GM04504 (cell line): ENCODE data around the gene A2M.

Source experiments
- DNase-seq: peaks from one replicate; pipeline ENCODE4 v3.0.0-alpha.2; 2012; ENCODE audit warnings: low read depth

The A2M gene

DNA sequence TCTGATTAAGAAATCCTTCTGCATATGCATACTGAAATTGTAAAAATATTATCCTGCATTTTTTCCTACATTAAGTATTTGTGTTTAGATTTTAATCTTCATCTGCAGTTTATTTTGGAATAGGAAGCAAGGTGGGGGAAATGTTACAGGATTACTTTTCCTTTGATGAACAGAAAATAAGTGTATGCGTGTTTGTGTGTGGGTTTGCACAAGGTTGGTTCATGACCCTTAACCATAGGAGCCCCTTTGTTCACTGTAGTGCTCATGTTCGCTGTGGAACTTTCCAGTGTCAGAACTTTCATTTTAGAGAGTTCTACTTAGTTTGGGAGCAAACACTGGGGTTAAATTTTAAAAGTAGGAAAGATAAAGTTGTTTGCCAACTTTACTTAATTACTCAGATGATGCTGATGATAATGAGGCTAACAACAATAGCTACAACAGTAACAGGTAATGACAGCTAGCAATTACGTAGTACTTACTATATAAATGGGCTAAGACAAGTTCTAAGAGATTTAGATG lies 6.4 kb upstream of the A2M start:
- DNase-seq, result no peak

DNA sequence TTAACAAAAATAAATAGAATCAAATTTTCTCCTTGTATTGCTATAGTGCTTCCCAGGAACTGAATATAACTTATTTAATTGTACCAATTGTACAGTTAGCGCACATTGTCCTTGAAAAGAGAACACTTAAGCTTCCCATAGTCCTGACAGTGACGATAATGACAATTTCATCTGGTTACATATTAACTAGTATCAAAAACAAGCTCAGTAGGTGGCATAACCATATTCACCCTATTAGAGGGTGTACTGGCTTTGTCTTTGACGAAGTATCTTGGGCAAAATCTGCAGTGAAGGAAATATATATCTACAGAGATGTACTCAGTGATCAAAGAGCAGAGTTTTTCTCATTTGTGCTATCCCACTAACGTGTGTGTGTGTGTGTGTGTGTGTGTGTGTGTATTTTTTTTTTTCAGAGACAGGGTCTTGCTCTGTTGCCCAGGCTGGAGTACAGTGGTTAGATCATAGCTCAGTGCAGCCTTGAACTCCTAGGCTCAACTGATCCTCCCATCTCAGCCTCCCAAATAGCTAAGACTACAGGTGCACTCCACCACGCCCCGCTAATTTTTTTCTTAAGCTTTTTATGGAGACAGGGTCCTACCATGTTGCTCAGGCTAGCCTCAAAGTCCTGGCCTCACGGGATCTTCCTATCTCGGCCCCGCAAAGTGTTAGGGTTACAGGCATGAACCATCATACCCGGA lies 4.9 kb upstream of the A2M start:
- no peak for DNase-seq

DNA sequence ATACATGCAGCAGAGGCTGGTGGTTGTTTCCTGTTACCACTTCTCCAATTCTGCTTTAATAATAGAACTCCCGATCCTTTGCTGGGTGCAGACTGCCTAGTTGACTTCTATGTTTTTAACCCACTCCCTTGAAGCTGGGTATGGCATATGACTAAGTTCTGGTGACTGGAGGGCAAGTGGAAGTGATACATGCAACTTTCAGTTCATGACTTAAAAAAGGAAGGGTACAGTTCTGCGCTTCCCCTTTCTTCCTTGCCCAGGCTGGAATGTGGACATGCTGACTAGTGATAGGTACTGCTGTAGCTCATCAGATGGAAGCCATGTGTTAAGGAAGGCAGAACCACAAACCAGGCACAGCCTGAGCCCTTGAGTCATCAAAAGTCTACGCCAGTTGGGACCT lies 2.4 kb upstream of the A2M start:
- no peak for DNase-seq

DNA sequence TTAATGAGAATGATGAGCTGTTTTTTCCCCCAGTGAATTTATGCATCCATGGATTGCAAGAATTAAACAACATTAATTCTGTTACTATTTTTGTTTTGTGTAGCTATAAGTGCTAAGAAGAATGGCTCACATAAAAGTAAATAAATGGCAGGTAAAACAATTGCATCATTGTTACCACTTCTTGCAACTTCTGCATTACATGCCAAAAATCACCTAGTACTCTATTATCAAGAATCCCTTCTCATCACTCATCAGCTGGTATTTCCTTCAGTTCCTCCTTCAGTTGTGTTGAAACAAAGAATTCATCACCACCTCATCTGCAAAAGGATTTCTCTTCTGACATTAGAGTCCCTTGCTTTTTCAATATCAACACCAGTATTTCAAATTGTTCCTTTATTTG lies 773 bp downstream of the A2M start:
- no peak for DNase-seq

DNA sequence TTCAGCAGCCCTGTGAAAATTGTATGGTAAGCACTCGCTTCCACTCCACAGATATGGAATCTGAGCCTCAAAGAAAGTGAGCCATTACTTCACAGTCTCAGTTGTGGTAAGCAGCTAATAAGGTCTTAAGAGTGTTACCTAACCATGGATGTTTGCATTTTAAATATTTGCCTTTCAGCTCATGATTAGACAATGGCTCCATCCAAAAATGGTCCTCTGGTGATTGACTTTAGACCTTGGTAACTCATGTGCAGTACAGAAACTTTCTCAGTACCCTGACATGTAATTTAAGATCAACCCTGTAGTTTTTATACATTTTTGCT lies 1.8 kb downstream of the A2M start:
- DNase-seq, result no peak

DNA sequence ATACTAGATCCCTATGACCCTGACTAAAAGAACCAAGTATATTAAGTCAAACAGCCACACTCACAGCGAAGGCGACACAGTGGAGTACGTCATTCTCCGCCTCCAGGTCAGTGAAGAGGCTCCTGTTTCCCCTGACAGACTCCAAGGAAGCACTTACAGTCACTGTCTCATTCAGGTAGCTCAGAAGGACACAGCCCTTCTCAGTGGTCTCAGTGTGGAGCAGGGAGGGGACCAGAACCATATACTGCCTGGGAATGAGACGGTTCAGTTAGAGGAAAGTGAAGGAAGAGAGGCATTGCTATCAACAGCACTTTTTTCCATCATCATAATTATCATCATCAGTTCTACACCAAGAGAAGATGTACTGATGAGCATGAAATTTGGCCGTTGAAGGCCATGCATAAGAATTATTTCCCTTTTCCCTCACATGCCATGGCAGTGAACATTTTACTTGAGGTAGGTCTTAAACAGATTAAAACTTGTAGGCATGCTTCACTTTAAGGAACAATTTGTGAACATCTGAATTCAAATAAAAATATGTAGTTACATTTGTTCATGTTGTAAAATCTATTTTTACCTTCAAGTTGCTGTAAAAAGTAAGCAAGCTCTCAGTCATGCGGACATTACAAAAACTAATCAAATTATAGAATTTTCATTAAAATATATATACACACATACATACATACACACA lies 2.3 kb downstream of the A2M start:
- no peak for DNase-seq

DNA sequence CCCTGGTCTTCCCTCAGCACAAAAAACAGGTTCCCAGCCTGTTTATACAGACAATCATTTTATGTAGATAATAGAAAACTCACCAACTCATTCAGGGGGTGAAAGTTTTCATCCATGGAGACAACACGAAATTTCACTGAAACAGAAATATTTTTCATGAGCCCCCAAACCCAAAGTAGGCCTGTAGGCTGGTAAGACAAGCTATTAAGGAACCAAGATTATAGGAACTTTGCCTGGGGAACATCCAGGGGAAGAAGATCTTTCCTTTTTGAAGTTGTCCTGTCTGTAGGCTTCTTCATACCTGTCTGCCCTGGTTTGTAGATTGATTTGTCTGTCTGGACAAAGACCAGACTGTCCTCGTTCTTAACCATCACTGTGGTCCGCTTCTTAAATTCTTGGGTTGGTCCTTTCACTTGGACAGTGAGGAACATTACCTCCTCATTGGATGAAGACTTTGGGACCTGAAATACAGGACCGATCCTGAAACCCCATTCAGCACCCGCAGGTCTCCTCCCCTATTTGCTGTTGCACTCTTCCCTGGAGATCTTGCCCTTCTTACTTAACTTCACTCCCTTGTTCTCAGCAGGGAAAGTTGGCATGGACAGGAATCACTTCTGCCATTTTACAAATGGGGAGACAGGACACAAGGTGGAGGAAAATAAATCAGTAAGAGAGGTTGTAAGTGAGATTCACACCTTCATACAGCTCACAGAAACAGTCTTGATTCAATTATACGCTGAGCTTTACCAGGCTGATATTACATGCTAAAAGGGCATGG lies 3.5 kb downstream of the A2M start:
- DNase-seq, result no peak

DNA sequence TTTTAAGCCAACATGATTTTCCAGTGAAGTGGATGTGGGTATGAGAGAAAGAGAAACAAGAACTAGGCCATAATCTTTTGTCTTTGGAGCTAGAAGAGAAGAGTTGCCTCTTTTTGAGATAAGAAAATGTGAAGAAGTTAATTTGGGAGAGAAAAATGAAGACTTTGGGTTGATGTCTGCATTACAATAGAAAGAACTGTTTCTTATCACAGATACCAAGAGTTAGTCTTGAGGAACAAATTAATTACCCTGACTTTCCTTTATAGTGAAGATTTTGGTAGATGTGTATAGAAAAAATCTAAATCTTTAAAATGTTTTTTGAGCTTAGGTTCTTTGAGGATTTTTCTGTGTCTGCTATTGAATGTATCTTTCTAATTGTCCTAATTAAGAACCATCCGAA lies 4.2 kb downstream of the A2M start:
- no peak for DNase-seq

DNA sequence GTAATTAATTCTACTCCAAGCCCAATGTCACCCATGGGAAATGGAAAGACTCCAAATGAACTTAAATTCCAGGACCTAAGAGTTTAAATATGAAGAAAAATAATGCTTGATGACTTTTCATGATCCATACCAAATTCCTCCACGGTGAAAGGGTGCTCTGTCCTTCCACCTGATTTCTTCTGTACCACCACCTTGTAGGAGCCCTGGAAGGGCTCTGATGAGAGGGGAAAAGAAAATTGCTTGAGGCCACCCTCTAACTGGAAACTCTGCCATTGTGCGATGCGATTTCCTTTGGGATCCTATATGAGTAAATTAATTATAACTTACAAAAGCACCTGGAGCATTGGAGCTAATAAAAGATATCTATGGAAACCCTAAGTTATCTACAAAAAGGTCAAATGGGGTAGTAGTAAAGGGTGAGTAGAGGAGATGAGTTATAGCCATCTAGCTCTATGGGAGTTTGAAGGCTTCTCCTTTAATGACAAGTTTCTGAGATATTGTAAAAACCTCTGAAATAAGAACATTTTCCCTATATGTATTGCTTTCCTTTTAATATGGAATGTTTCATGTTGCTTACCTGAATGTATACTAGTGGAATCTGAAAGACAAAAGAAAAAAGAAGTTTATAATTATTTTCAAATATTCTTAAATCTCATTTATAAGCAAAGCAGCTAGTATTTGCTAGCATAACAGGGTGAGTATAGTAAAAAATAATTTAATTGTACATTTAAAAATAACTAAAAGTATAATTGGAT lies 5.8 kb downstream of the A2M start:
- DNase-seq, result no peak

DNA sequence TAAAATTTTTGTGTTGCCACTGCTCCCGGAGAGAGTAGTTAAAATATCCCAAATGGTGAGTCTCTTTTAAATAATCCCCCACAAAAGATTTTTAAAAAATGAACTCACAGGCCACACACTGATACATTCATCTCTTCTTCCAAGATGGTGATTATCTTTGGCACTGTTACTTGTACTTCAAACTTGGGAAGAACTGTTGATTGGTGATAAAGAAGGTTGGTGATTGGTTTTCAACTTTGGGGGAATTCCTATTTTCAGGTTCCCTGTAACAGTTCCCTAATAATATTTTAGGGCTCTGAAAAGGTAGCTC lies 6.6 kb downstream of the A2M start:
- DNase-seq, result no peak

DNA sequence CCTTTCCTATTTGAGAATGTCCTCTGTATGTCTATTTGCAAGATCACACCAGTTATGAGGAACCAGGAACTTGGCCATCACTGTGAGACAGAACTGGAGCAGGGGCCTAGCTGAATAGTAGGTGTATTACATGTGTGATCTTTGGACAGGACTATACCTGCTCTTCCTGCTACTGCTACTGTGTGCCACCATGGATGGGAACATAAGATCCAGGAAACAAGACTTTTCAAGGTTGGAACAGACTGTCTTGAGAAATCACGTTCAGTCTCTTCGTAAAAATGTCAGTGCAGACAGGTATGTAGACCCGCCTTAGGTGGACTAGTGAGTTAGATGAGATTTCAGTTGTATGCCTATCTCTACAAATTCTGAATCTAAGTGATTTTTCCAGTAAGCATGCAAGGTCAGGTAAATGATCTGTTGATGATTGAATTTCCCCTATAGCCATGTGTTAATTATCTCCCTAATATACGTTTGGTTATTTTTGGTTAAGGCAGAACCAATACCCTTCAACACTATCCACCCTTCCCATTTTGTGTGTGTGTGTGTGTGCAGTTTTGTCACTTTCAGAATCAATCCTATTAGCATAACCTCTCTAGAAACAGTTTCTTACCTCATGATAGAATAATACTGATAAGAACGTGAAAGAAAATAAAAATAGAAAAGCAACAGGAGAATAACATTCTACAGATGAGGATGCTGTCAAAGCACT lies 7.1 kb downstream of the A2M start:
- no peak for DNase-seq

DNA sequence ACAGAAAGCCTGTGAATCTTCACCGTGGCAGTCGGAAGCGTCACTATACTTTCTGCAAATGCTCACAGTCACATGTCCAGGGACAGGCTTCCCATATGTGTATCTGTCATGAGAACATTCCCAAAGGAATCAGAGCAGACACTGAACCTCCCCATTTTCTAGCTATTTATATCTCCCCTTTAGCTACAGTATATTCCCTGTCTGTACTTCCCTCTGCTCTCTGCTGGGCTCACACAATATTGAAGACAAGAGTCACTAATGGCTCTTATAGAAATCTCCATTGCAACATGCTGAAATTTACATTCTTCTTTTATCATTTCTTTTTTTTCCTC lies 8.2 kb downstream of the A2M start:
- DNase-seq, result no peak

DNA sequence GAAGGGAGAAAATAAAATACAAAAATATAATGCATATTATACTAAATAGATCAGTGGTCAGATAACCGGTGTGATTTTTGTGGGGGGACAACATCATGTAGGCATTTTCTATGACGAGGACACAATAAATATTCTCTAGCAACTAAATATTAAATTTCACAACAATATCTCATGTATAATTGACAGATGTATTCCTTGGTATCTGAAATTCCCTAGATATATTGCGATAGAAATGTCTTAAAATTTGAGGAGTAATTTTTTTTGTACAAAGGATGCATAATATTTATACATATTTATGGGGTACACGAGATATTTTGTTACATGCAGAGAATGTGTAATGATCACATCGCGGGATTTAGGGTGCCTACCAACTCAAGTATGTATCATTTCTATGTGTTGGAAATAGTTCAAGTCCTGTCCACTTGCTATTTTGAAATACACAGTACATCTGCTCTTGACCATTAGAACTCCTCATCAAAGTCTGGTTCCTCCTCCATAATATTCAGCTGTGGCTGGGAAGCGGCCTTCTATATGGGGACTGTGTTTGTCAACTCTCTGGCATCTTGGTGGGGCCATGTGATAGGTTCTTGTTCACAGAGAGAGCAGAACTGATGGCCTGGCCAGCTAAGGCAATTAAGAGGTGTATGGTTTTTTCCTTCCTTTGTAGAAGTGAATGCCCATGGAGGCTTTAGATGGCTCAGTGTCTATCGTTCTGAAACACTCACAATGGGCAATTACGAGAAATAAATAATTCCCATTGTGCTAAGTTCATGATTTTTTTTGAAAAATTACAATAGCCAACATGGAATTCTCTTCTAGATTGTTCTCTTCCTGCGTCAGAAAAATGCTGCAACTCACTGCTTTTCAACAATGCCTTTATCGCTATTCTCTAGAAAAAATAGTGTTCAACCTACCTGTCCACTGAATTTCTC lies 8.8 kb downstream of the A2M start:
- no peak for DNase-seq

DNA sequence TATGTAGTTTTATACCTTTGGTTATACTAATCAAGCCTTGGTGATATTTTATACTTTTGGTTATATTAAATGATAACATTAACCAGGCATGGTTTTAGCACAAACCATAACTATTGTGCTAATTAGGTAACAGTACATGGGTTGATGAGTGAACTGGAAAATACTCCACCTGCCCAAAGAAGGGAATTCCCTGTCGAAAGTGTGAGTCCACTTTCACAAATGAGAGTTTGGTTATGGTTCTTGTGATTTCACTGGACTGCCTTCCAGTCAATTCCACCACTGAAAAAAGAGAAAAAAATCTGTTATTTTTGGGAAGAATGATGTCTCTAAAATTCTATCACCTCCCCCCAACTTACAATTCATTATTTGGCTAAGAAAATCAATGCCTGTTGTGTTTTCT lies 9.7 kb downstream of the A2M start:
- DNase-seq, result no peak

DNA sequence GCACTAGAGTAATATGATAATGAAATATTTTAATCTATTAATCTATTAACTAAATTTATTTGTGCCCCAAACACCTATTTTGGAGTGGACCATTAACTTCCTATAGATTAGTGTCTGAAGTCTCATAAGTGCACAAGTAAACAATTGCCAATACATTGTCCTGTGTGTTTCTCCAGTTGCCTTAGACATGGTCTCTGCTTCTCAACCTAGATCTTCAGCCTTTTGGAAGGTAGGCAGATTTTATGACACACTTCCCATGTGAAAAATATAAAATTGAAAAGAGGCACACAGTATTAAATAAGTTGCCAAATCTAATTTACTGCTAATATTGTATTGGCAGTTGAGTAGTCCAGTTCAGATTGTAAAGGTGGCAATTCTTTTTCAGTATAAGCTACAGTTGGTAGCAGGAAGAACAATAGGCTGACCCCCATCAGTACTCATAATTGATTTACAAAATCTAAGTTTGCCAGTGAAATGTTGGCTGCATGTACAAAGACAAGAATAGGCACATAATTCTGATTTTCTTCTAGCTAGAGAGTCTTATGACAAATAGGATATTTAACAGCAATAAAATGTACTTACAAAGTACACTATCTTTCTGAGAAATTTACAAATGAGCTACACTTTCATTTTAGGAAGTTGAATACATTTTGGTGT lies 10.8 kb downstream of the A2M start:
- no peak for DNase-seq

DNA sequence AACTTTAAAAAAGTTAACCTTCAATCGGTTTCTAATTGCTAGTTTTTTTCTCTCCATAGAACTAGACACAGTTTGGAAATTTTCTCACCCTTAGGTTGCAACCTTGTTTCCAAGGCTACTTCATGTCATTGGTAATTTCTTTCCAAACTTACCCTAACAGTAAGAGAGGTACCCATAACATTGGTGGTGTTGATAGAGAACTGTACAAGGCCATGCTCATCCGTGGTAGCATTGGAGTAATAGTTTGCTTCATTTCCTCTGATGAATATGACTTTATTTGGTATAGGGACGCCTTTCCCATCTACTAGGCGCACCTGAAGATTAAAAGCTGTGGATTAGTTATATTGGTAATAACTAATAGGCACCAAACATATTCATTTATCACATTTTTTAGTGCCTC lies 11.6 kb downstream of the A2M start:
- no peak for DNase-seq

DNA sequence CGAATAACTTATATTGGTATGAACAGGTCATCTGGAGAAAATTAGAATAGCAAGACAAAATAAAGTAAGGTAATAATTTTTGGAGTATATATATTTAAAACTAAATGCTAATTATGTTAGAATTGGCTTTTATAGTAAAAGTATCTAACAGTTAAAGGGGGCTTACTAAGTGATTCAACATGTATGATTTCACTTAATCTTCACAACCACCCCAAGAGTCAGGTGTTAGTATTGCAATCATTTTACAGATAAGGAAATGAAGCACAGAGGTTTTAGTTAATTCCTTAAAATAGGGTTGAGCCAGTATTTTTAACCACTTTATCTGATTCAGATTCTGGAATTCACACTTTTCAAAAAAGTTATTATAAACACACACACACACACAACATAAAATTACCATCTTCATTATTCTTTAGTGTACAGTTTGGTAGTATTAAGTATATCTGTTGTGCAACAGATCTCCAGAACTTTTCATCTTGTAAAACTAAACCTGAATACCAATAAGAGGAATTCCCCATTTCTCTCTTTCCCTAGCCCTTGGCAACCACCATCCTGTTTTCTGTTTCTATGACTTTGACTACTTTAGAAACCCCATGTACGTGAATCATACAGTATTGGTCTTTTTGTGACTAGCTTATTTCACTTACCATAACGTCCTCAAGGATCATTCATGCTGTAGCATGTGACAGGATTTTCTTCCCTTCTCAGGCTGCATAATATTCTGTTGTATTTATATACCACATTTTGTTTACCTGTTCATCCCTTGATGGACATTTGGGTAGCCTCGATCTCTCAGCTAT lies 12.5 kb downstream of the A2M start:
- no peak for DNase-seq

DNA sequence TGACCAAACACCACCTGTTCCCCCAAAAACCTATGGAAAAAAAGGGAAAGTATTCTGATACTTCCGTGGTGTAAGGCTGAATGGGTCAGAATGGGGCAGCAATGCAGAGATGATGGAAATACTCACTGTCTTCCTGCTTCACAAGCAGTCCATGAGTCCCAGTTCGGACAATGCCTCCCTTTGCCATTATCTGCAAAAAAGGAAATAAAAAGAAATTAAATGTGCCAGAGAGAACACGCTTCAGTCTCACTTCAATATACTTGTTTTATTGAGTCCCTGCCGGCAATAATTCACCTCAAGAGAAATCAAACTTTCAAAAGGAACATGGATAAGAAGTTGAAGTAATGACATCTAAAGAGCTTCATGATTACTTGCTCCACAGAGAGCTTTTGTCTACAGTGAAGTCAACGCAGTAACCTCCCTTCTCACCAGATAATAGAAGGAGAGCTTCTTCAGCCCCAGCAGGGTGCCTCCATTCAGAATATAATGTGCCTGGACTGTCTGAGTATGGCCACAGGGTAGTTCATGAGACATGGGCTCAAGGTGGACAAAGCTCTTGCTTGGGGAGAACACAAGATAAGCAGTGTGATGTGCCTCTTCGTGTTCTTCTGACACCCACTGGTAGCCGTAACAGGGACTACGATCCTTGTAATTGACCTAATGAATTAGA lies 14.6 kb downstream of the A2M start:
- no peak for DNase-seq

DNA sequence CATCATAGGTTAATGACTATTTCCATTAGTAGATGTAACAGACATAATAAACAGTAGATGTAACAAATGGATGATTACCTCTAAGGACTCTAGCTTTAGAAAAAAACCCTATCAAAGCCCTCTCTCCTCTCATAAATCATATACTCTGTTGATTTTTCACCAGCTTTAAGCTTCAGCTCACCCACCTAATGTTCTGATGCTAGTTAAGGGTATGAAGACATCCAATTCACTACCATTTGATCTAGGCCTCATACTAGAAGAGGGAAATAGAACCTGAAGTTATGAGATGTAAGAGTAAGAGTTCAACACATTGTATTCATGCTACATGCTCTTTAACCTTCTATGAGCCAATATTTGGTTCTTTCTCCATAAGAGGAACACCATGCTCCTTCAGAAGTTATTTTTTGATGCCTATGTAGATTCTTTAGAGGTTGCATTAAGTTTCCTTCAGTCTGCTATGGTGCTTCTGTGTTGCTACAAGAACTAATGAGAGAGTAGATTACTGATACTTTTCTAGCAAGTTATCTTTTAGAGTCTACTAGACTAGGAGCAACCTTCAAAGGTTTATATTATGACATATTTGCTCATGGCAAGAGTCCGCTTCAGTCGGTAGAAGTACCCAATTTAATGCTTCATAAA lies 16.0 kb downstream of the A2M start:
- no peak for DNase-seq
